Embryonic facial prominence (tissue), 1 donor: ENCODE results near the gene BUD23.

Source experiments
- DNase-seq: peaks from one replicate; pipeline ENCODE4 v3.0.0-alpha.2; 2016; ENCODE audit errors: extremely low spot score

The BUD23 gene

DNA sequence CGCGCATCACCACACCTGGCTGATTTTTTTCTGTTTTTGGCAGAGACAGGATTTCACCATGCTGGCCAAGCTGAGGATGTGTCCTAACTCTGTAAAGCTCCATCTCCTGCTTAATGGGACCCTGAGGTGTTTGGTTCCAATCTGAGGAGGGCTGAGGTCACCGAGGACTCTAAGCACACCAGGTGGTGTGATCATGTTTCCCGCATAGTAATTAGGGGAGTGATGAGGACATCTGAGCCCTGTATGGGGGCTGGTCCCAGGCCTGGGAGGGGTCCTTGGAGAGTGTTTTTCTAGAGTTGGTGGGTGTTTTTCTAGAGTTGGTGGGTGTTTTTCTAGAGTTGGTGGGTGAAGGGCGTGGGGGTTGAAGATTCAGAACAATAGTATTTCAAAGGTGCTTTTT, 58.2 kb downstream of the BUD23 start:
- no peak for DNase-seq

DNA sequence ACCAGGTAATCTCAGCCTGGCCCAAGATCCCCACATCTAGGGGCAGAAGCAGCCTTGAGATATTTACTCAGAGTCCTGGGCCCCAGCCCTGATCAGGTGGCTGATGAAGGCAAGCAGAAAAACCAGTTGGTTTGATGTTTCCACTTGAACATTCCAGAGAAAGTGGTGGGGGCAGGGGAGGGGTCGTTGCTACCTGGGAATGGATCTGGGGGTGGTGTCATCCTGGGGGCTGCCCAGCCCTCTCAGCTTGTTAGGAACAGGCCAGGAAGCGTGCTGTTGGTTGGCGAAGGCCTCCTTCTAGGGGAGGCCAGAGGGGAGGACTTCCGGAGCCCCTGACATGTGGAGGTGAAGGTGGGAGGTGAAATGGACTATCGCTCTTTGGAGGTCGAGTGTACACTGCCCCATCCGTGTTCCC, 58.9 kb downstream of the BUD23 start:
- no peak for DNase-seq

DNA sequence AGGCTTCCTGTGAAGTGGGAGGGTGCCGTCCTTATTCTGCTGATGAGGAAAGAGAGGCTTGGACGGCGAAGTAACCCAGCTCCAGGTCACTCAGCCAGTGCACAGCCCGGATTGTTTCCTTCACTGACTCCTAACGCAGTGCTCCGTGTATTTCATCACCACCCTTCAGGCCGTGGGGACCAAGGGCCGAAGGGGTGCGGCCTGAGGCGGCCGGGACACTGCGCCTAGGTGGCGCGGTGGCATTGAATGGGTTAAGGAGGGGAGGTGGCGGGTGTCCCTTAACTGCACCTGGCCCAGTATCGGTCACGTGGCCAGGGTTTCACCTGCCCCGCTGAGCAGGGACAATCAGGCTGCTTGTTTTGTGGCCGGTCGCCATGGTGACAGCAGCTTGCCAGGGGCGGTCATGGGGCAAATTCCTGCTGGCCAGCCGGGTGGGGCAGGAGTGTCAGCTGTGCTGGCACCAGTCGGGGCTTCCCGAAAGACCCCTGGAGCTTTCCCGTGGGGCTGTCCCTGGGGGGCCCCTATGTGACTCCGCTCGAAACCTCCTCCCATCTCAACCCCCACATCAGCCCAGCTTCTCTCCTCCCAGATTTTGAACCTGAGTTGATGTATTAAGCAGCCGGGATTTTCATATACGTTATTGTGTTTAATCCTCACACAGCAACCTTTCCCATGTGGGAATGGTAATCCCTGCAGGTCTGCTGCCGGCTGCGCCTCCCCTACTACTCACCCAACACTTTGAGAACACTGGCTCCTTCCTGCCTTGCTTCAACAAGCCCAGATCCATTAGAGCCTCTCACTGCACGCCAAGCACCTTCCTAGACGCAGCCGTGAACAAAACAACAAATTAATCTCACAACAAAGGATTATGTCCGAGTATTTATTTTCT, 59.6 kb downstream of the BUD23 start:
- DNase-seq: no peak

DNA sequence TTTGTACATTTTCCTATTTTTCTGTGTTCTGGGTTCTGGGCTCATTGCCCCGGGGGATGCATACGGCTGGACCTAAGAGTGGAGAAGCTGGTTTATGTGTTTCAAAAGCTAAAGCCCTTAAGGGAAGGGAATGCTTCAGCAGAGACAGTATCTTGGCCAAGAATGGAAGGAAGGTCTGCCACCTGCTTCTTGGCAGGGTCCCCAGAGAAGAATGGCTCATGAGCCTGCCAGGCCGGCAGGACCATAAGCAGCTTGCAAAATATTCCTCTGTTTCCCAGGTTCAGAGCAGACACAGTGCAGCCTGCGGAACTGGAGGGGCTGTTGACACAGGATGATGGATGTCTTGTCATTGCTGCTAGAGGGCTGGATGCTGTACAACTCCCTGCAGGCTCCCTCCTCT, 63.0 kb downstream of the BUD23 start:
- DNase-seq: no peak
